Suprapubic skin (tissue), 4 donors: ENCODE results near the gene GPR146. TPM values are rescaled to one million over a fixed set of nuclear protein-coding genes. Genes with fewer than 3 reads are reported as not detected.
A peak's percentile ranks its signal among the peaks of the same experiment; 100 is the strongest.

Experiments
- DNase-seq, 2 donors: peaks; one replicate each; pipeline ENCODE4 v3.0.0-alpha.2; 2019; ENCODE audit warnings: low spot score in 2 of 2
- H3K27ac ChIP-seq: fragments of 200-600 bp; sonication (generic); one replicate; pipeline ENCODE4 v1.5.1; 2019
- H3K27me3 ChIP-seq: fragments of 200-600 bp; sonication (generic); one replicate; pipeline ENCODE4 v1.5.1; 2019
- H3K36me3 ChIP-seq: fragments of 200-600 bp; sonication (generic); one replicate; pipeline ENCODE4 v1.5.1; 2019
- H3K4me1 ChIP-seq: fragments of 200-600 bp; sonication (generic); one replicate; pipeline ENCODE4 v1.5.1; 2019
- H3K4me3 ChIP-seq: fragments of 200-600 bp; sonication (generic); one replicate; pipeline ENCODE4 v1.5.1; 2019; ENCODE audit warnings: mild to moderate bottlenecking
- H3K9me3 ChIP-seq: fragments of 200-600 bp; sonication (generic); one replicate; pipeline ENCODE4 v1.5.1; 2019
- EP300 ChIP-seq: sonication (generic); formaldehyde crosslinking; IDR thresholded peaks from one replicate; pipeline ENCODE4 v1.6.1; 2017; ENCODE audit warnings: antibody characterized with exemption
- POLR2A ChIP-seq, 2 donors: fragments of 450-650 bp; IDR thresholded peaks; one replicate each; pipeline ENCODE4 v1.6.1; 2017; ENCODE audit warnings: antibody characterized with exemption in 2 of 2, mild to moderate bottlenecking in 2 of 2, moderate library complexity in 2 of 2
- POLR2AphosphoS5 ChIP-seq, 3 donors: sonication (generic); formaldehyde crosslinking; IDR thresholded peaks; one replicate each; pipeline ENCODE4 v1.6.1; 2017; ENCODE audit warnings: antibody characterized with exemption in 3 of 3
- WGBS: methylation state at CpG from one replicate; pipeline ENCODE4 v1.1.5; 2018; 5-methylcytosine and 5-hydroxymethylcytosine counted together
- total RNA-seq, 4 donors: library from RNA; depleted of rRNA; stranded (reverse); fragments of >200 nt; gene quantifications; one replicate each; pipeline ENCODE4 v1.1.0, GENCODE V29; 2016
- TF ChIP-seq, protein P1 (sequence below), 2 donors: fragments of 200-600 bp in 1 of 2; fragments of 450-650 bp in 1 of 2; sonication (generic) in 1 of 2; IDR thresholded peaks; one replicate each; pipeline ENCODE4 v1.5.1; 2016 to 2019; ENCODE audit warnings: antibody characterized with exemption in 2 of 2, mild to moderate bottlenecking in 1 of 2, moderate library complexity in 1 of 2

Gene GPR146
- total RNA-seq, 4 donors from 2014 or later, result 24.1 to 50.8 (median 39.3) TPM

DNA sequence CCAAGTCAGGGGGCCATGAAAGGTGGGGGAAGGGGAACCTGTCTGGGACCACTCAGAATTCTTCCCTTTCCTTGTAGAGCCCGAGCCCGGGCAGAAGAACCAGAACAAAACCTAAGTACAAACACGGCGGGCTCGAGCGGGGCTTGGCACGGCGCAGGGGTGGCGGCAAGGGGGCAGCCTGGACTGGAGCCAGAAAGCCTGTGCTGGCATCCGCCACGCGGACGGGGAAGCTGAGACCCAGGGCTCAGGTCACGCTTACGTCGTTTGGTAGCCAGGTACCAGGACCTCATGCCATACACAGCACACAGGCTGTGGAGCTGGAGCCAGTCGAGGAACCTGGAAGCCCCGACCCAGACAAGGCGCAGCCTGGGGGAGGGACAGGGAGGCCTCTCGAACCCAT, 37.0 kb downstream of the GPR146 start:
- no peak overlapping the region for H3K27ac ChIP-seq
- no peaks in the 10 kb centered on the region for H3K9me3 ChIP-seq
- H3K4me1 ChIP-seq, result peaks cover 39% of the 10 kb centered on the region
- H3K27me3 ChIP-seq, result no peaks in the 10 kb centered on the region
- DNase-seq, result no peak
- TF ChIP-seq POLR2A (IDR thresholded peaks at IDR 0.05) (no peak), EP300 (no peak), POLR2AphosphoS5 (IDR thresholded peaks at IDR 0.05) (no peak)
- TF ChIP-seq, protein P1, sequence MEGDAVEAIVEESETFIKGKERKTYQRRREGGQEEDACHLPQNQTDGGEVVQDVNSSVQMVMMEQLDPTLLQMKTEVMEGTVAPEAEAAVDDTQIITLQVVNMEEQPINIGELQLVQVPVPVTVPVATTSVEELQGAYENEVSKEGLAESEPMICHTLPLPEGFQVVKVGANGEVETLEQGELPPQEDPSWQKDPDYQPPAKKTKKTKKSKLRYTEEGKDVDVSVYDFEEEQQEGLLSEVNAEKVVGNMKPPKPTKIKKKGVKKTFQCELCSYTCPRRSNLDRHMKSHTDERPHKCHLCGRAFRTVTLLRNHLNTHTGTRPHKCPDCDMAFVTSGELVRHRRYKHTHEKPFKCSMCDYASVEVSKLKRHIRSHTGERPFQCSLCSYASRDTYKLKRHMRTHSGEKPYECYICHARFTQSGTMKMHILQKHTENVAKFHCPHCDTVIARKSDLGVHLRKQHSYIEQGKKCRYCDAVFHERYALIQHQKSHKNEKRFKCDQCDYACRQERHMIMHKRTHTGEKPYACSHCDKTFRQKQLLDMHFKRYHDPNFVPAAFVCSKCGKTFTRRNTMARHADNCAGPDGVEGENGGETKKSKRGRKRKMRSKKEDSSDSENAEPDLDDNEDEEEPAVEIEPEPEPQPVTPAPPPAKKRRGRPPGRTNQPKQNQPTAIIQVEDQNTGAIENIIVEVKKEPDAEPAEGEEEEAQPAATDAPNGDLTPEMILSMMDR (IDR thresholded peaks at IDR 0.05), result no peak
- H3K36me3 ChIP-seq, result no peaks in the 10 kb centered on the region
- WGBS, result 100% methylated on average over 1 of the region's 20 CpGs
- H3K4me3 ChIP-seq, result no peak overlapping the region

DNA sequence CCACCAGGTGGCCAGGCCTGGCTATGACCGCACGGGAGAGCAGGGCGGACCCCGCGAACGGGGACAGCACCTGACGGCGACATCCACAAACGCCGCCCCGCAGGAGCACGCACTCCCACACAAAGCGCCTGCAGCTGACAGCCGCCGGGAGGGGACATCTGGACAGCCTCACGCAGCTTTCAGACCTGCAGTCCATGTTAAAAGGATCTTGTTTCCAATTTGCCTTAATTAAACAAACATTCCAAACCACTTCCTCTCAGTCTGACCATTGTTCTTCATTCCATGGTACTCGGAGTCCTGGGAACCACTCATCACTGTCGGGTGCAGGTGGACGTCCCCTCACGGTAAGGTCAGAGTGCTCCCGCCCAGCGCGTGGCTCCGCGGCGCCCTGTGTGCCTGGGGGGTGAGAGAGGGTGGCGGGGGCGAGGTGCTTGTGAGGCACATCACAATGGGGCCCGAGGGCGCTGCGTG, 37.6 kb downstream of the GPR146 start:
- no peak overlapping the region for H3K27ac ChIP-seq
- no peaks in the 10 kb centered on the region for H3K9me3 ChIP-seq
- H3K27me3 ChIP-seq, result no peaks in the 10 kb centered on the region
- DNase-seq, result no peak
- TF ChIP-seq POLR2AphosphoS5 (IDR thresholded peaks at IDR 0.05) (no peak), POLR2A (IDR thresholded peaks at IDR 0.05) (no peak), EP300 (no peak)
- TF ChIP-seq, protein P1 (IDR thresholded peaks at IDR 0.05), result no peak
- no peak overlapping the region for H3K4me3 ChIP-seq
- H3K4me1 ChIP-seq, result peaks cover 39% of the 10 kb centered on the region
- H3K36me3 ChIP-seq, result no peaks in the 10 kb centered on the region
- 89% methylated on average over 14 of the region's 31 CpGs for WGBS

- Histone ChIP-seq H3K9me3 (no peaks in the 10 kb centered on the region), H3K27ac (no peak overlapping the region), H3K4me3 (no peak overlapping the region), H3K36me3 (no peaks in the 10 kb centered on the region), H3K27me3 (no peaks in the 10 kb centered on the region), H3K4me1 (peaks cover 53% of the 10 kb centered on the region)
- TF ChIP-seq POLR2AphosphoS5 (IDR thresholded peaks at IDR 0.05), result peak in 1 of 3 donors; percentile 39
- TF ChIP-seq, protein P1 (IDR thresholded peaks at IDR 0.05), result no peak
- WGBS, result 73% methylated on average over 27 of the region's 45 CpGs
- peak in 1 of 2 donors; percentile 89 for DNase-seq
Measured at GRCh38 chr7:1083729-1084657, 39.6 kb downstream of the GPR146 start.

GRCh38 chr7:1085266-1085665, 40.9 kb downstream of the GPR146 start:
- no peak overlapping the region for H3K27ac ChIP-seq
- DNase-seq, result no peak
- H3K27me3 ChIP-seq, result no peaks in the 10 kb centered on the region
- H3K9me3 ChIP-seq, result no peaks in the 10 kb centered on the region
- WGBS, result 78% methylated on average over 10 of the region's 10 CpGs
- no peak overlapping the region for H3K4me3 ChIP-seq
- peaks cover 53% of the 10 kb centered on the region for H3K4me1 ChIP-seq
- TF ChIP-seq POLR2AphosphoS5 (IDR thresholded peaks at IDR 0.05) (no peak), EP300 (no peak)
- H3K36me3 ChIP-seq, result no peaks in the 10 kb centered on the region

DNA sequence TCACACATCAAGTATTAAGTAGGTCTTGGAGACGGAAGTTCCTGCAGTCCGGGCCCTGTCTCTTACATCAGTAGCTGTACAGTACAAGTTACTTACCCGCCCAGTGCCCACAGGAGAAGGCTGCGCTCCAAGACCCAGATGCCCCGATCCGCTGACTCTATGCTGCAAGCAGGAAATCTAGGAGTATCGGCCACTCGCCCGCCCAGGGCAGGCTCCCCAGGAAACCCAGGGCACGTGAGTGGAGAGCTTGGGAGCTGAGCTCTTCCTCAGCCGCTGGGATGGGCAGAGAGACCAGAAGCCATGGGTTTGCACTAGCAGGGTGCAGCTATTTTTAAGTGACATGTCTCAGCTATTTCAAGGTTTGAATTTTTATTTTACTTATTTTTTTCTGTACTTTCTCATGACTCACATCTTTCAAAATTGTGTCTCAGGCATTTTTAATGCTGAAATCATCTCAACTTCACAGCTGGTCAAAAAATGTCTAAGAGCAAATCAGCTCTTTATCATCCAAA, 41.6 kb downstream of the GPR146 start:
- TF ChIP-seq, protein P1 (IDR thresholded peaks at IDR 0.05), result no peak
- no peak for TF ChIP-seq POLR2A (IDR thresholded peaks at IDR 0.05)
- WGBS, result 66% methylated on average over 10 of the region's 11 CpGs
- Histone ChIP-seq H3K36me3 (no peaks in the 10 kb centered on the region), H3K27ac (no peak overlapping the region), H3K27me3 (no peaks in the 10 kb centered on the region), H3K4me3 (no peak overlapping the region), H3K9me3 (no peaks in the 10 kb centered on the region), H3K4me1 (peaks cover 53% of the 10 kb centered on the region)
- no peak for DNase-seq
